Right lobe of liver (tissue), 4 donors: ENCODE data around the gene FANCC.

Experiments used
- POLR2A ChIP-seq: fragments of 450-650 bp; IDR thresholded peaks from one replicate; pipeline ENCODE4 v1.6.1; 2017; ENCODE audit warnings: antibody characterized with exemption, mild to moderate bottlenecking
- TF ChIP-seq, protein P1 (sequence below), 4 donors: fragments of 200-600 bp in 3 of 4; fragments of 450-650 bp in 1 of 4; IDR thresholded peaks; one replicate each; pipeline versions ENCODE4 v1.5.1 to v1.8.0; 2016 to 2022; ENCODE audit warnings: antibody characterized with exemption in 4 of 4, mild to moderate bottlenecking in 2 of 4
- donor health status: DM: no; HTN: no; CAD: no.
- donor health status: DM: no; HTN: no; CAD: no.
- donor health status: DM: no; HTN: yes; CAD: no.

DNA sequence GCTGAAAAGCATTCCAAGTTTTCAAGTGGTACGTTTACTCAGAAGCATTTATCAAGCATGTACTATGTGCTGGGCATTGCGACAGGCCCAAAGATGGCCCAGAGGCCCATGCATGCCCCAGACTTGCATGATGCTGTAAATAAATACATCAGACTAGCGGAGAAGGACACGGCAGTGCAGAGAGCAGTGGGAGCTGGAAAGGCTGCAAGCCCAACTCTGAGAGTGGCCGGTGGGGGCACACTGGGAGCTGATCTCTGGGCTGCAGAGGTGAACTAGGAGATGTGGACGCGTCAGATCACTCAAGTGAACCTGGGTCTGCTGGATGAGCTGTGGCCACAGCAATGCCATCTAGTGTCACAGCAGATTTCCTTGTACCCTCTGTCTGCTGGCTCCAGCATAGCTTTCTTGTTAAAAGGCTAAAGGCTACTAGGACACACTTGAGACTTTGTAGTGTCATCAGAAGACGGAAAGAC lies 246.9 kb downstream of the FANCC start:
- no peak for TF ChIP-seq POLR2A
- TF ChIP-seq, protein P1, sequence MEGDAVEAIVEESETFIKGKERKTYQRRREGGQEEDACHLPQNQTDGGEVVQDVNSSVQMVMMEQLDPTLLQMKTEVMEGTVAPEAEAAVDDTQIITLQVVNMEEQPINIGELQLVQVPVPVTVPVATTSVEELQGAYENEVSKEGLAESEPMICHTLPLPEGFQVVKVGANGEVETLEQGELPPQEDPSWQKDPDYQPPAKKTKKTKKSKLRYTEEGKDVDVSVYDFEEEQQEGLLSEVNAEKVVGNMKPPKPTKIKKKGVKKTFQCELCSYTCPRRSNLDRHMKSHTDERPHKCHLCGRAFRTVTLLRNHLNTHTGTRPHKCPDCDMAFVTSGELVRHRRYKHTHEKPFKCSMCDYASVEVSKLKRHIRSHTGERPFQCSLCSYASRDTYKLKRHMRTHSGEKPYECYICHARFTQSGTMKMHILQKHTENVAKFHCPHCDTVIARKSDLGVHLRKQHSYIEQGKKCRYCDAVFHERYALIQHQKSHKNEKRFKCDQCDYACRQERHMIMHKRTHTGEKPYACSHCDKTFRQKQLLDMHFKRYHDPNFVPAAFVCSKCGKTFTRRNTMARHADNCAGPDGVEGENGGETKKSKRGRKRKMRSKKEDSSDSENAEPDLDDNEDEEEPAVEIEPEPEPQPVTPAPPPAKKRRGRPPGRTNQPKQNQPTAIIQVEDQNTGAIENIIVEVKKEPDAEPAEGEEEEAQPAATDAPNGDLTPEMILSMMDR (IDR thresholded peaks at IDR 0.05) = no peak
